ENCODE data around the gene ARHGEF7.

The ARHGEF7 gene

DNA sequence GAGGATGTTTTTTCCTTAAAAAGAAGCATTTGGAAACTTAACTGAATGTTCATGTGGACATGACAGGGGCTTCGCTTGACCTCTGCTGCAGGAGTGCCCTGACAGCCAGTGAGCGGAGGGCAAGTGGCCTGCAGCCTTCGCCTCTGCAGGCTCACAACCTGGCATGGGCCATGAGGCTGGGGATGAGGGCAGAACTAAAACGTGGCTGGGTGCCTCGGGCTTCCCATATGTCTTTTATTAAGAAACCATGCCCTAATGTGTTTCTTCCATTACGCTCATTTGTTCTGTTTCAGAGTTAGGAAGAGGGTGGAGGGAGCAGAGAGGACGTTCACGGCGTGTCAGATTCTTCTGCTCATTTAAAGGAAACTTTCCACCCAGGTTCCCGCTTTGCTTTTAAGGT lies 2.9 kb downstream of the ARHGEF7 start:
- H3K4me3 ChIP-seq (ENCODE audit: control insufficient read depth, low read depth, low read length): no peak overlapping the region
- no peak for DNase-seq (ENCODE audit: low read depth)
- TF ChIP-seq, protein P1, sequence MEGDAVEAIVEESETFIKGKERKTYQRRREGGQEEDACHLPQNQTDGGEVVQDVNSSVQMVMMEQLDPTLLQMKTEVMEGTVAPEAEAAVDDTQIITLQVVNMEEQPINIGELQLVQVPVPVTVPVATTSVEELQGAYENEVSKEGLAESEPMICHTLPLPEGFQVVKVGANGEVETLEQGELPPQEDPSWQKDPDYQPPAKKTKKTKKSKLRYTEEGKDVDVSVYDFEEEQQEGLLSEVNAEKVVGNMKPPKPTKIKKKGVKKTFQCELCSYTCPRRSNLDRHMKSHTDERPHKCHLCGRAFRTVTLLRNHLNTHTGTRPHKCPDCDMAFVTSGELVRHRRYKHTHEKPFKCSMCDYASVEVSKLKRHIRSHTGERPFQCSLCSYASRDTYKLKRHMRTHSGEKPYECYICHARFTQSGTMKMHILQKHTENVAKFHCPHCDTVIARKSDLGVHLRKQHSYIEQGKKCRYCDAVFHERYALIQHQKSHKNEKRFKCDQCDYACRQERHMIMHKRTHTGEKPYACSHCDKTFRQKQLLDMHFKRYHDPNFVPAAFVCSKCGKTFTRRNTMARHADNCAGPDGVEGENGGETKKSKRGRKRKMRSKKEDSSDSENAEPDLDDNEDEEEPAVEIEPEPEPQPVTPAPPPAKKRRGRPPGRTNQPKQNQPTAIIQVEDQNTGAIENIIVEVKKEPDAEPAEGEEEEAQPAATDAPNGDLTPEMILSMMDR (IDR thresholded peaks at IDR 0.05; ENCODE audit: control insufficient read depth, insufficient read depth, low read depth, low read length, missing control alignments): no peak

DNA sequence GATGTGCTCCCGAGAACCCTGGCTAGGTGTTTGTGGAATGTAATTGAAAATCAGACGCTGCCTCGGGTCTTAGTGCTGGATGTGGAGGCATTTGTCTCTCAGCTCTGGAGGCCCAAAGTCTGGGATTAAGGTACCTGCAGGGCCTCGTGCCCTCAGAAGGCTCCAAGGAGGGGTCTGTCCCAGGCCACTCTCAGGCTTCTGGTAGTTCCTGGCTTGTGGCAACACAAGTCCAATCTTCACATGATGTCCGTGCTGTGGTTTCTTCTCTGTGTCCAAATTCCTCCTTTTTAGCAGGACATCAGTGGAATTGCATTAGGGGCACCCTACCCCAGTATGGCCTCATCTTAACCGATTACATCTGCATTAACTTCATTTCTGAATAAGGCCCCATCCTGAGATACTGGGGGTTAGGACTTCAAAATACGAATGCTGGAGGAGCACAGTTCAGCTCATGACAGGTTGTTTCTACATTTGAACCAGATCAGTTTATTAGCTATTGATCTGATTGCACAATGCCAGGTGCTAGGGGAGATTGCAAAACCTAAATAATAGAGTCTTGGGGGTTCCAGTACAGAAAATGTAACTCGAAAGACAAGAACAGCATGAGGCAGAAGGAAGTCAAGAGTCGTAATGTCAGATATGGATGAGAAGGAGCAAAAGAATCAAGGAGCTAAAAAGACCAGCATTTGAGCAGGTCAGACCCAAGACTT lies 3.9 kb downstream of the ARHGEF7 start:
- DNase-seq (ENCODE audit: low read depth): no peak
- TF ChIP-seq, protein P1 (IDR thresholded peaks at IDR 0.05; ENCODE audit: control insufficient read depth, insufficient read depth, low read depth, low read length, missing control alignments): no peak
- H3K4me3 ChIP-seq (ENCODE audit: control insufficient read depth, low read depth, low read length): no peak overlapping the region

DNA sequence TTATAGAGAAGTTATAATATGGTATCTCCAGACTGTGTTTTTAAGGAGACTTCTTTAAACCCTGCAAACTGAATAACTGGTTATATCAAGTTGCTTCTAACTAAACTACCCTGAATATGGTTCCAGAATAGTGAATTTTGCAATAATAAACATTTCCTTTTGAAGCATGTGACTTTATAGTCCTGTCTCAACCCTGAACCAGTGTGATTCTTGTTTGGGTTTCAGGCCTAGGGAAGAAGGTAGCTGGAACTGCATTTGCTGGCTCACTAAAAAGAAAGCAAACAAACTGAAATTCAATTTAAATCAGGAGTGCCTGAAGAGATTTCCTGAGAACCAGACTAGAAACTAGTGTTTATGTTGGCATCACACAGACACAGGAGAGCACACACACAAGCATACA lies 4.9 kb downstream of the ARHGEF7 start:
- TF ChIP-seq, protein P1 (IDR thresholded peaks at IDR 0.05; ENCODE audit: control insufficient read depth, insufficient read depth, low read depth, low read length, missing control alignments): no peak
- no peak overlapping the region for H3K4me3 ChIP-seq (ENCODE audit: control insufficient read depth, low read depth, low read length)
- no peak for DNase-seq (ENCODE audit: low read depth)

DNA sequence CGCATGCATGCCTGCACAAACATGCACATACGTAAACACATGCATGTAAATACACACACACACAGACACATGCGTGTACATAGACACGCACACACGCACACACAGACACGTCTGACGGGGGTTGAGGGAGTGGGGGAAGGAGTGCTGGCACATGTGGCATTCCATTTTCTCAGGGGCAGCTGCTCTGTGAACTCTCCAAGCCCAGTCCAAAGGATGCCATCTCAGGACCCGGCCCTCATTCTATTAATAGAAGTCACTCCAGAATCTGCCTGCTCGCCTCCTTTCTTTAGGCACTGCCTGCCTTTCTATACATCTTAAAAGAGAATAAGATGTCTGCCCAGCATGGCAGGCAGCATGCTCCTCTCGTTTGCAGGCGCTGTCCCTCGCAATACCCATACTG lies 5.3 kb downstream of the ARHGEF7 start:
- no peak overlapping the region for H3K4me3 ChIP-seq (ENCODE audit: control insufficient read depth, low read depth, low read length)
- TF ChIP-seq, protein P1 (IDR thresholded peaks at IDR 0.05; ENCODE audit: control insufficient read depth, insufficient read depth, low read depth, low read length, missing control alignments): no peak
- no peak for DNase-seq (ENCODE audit: low read depth)

DNA sequence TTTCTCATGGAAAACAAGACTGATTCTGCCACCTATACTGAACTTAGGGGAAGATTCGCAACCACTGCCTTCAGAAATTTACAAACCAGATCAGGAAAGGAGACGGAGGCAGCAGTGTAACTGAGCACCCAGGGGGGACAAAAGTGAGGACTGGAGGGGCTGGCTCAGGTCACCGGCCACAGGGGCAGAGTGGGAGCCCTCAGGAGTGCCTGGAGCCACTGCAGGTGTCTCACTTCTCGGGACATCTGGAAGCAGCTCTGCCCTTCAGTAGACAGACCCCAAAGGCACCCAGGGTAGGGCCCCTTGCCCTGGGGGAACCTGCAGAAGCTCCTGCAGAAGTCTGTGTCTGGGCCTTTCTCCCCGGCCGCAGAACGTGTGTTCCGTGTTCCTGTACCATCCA lies 5.8 kb downstream of the ARHGEF7 start:
- TF ChIP-seq, protein P1 (IDR thresholded peaks at IDR 0.05; ENCODE audit: control insufficient read depth, insufficient read depth, low read depth, low read length, missing control alignments): no peak
- H3K4me3 ChIP-seq (ENCODE audit: control insufficient read depth, low read depth, low read length): no peak overlapping the region
- no peak for DNase-seq (ENCODE audit: low read depth)

DNA sequence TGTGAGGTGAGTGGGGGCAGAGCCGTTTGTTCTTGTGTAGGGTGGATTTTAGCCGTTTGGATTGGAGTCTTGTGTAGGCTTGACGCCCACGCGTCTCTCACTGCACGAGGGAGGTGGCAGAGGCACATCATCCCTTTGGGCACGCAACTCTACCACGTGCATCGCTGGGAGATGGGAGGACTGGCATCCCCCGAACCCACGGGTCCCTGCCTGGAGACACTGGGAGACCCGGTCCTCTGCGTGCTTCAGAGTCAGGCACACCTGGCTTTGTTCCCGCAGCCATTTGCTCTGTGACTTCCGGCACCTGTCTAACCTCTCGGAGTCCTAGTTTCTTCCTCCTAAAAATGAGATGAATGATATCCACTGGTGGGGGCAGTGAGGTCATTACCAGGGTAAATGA lies 6.4 kb downstream of the ARHGEF7 start:
- no peak overlapping the region for H3K4me3 ChIP-seq (ENCODE audit: control insufficient read depth, low read depth, low read length)
- TF ChIP-seq, protein P1 (IDR thresholded peaks at IDR 0.05; ENCODE audit: control insufficient read depth, insufficient read depth, low read depth, low read length, missing control alignments): no peak
- no peak for DNase-seq (ENCODE audit: low read depth)
